ENCODE results near the gene PRDM7.
"Not testable (repeated sequence)": the region's sequence is repeated elsewhere in the genome, so short reads cannot be mapped to it uniquely, and the experiment has no call there.

The PRDM7 gene

GRCh38 chr16:90072442-90073105, 4.6 kb downstream of the PRDM7 start:
- DNase-seq (ENCODE audit: low read depth, low spot score) = no peak

- no peak for DNase-seq (ENCODE audit: low read depth, low spot score)
Observed at GRCh38 chr16:90070440-90070839, 6.7 kb downstream of the PRDM7 start.

- DNase-seq (ENCODE audit: low read depth, low spot score) = no peak
Observed at GRCh38 chr16:90061437-90061836, 15.7 kb downstream of the PRDM7 start.

- no peak for DNase-seq (ENCODE audit: low read depth, low spot score)
Observed at GRCh38 chr16:90057738-90058173, 19.4 kb downstream of the PRDM7 start.

- DNase-seq (ENCODE audit: low read depth, low spot score) = not testable (repeated sequence)
Observed at GRCh38 chr16:90056521-90056920, 20.6 kb downstream of the PRDM7 start.

- no peak for DNase-seq (ENCODE audit: low read depth, low spot score)
Observed at GRCh38 chr16:90055371-90055770, 21.8 kb downstream of the PRDM7 start.

- DNase-seq (ENCODE audit: low read depth, low spot score) = no peak
Observed at GRCh38 chr16:90054554-90054953, 22.6 kb downstream of the PRDM7 start.

DNA sequence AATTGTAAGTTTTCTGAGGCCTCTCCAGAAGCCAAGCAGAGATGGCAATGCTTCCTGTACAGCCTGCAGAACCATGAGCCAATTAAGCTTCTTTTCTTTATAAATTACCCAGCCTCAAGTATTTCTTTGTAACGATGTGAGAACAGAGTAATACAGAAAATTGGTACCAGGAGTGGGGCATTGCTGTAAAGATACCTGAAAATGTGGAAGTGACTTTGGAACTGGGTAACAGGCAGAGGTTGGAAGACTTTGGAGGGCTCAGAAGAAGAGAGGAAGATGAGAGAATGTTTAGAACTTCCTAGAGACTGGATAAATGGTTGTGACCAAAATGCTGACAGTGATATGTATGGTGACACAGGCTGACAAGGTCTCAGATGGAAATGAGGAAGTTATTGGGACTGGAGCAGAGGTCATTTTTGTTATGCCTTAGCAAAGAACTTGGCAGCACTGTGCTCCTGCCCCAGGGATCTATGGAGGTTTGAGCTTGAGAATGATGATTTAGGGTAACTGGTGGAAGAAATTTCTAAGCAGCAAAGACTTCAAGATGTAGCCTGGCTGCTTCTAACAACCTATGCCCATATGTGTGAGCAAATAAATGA, 23.1 kb downstream of the PRDM7 start:
- DNase-seq (ENCODE audit: low read depth, low spot score) = no peak

- no peak for DNase-seq (ENCODE audit: low read depth, low spot score)
Observed at GRCh38 chr16:90050969-90051368, 26.2 kb downstream of the PRDM7 start.

DNA sequence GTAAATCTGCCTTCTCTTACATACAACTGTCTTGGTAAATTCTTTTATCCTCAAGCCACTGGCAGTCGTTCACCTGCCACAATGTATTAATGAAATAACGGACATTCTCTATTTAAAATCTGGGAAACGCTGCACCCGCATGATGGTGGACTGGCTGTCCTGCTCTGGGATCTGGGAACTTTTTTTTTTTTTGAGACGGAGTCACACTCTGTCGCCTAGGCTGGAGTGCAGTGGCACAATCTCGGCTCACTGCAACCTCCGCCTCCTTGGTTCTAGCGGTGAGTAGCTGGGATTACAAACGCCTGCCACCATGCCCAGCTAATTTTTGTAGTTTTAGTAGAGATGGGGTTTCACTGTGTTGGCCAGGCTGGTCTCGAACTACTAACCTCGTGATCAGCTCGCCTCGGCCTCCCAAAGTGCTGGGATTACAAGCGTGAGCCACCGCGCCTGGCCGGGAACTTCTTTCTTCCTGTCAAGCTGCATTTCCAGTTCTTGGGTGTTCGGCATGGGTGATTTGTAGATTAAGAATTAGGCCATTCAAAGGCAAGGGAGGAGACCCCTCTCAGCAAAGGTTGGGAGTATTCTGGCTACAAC, 28.3 kb downstream of the PRDM7 start:
- DNase-seq (ENCODE audit: low read depth, low spot score) = no peak

DNA sequence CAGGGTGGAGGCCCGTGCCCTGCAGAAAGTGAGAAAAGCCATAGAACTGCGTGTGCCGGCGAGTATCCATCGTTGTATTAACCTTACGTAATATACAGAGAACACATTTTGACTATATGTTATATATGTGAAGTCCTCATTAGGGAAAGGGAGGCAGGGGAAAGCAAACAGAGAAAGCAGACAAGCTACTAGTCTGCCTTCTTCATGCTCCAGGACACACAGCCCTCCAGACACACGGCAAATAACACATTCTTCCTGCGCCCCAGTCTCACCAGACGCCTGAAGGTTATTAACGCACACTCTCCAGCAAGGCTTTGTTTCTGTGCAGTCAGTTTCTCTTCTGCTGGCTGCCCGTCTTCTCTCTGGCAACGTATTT, 28.8 kb downstream of the PRDM7 start:
- DNase-seq (ENCODE audit: low read depth, low spot score) = no peak

DNA sequence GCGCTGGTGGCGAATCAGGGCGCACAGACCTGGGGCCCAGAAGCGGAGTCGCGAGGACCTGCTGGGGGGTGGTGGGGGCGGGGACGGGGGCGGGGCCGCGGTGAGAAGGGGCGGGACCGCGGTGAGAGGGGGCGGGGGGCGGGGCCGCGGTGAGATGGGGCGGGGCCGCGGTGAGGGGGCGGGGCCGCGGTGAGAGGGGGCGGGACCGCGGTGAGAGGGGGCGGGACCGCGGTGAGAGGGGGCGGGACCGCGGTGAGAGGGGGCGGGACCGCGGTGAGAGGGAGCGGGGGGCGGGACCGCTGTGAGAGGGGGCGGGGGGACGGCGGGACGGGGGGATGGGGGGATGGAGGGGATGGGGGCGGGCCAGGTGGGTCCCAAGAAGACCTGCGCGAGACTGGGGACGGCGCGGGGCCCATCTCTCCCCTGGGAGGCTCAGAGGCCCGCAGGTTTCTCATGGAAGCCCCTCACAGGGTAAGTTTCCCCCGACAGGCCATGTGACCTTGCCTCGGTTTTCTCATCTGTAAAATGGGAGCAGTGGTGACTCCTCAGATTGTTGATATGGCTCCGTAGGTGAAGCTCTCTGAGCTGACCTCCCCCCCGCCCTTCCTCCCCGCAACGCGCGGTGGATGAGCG, 29.3 kb downstream of the PRDM7 start:
- DNase-seq (ENCODE audit: low read depth, low spot score) = no peak

DNA sequence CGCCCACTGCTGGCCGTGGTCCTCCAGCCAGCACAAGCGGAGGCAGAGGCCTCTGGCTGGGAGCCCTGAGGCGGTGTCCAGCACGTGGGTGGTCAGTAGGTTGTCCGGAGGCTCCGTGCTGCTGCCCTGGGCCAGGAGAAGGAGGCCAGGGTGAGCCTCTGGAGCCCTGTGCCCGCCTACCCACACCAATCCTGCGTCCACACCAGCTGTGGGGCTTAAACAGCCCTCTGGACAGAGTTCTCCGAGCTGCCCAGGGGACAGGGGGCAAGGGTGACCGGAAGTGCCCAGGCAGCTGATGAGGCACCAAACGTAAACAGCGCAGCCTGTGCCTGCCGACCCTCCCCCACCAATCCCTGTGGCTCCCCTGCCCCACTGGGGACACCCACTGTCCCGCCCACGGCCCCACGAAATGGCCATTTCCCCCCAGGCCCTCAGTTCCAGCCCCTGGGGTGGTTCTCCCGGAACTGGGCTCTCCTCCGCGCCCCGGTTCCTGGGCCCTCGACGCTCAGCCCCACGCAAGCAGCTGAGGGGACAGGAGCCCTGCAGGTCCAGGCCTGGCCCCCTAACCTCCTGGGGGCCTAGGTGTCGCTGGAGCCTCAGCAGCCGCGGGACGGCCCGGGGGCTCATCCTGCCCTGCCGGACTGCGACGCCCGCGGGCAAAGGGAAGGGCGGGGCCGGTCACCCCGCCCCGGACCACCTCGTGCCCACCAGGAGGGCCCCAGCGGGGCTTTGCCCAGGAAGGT, 30.0 kb downstream of the PRDM7 start:
- no peak for DNase-seq (ENCODE audit: low read depth, low spot score)

DNA sequence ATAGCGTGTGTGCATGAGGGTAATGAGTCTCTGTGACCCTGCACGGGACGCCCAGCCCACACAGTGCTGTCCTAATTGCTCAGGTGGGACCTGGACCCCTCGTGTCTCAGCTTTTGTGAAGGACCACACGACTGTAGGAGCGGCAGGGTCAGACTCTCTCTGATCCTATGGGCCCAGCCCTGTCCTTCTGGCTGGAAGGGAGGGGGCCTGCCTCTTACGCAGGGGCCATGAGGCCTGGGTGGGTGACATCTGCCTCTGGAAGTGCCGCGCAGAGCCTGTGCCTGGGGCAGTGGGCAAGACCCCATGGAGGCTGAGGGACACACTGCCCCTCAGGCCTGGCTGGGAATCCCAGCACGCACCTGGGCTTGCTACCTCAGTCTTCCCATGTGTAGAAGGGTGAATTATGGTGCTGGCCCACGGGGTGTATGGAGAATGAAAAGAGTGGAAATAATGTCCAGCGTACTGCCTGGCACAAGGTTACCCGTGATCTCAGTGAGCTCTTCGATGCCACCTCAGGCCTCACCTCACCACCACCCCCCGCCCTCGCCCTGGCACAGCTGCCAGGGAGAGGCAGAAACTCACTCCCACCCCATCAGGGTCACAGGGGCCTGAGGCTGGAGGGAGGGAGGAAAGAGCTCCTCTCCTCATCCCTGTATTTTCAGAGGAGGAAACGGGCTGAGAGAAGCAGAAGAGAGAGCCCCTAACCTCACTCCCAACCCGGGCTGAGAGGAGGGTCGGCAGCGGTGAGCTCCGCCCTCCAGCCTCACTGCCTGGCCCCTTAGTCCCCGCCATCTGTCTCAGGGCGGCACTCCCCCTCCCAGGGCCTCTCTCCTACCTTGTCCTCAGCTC, 30.8 kb downstream of the PRDM7 start:
- no peak for DNase-seq (ENCODE audit: low read depth, low spot score)

- no peak for DNase-seq (ENCODE audit: low read depth, low spot score)
Observed at GRCh38 chr16:90044111-90044551, 33.0 kb downstream of the PRDM7 start.

DNA sequence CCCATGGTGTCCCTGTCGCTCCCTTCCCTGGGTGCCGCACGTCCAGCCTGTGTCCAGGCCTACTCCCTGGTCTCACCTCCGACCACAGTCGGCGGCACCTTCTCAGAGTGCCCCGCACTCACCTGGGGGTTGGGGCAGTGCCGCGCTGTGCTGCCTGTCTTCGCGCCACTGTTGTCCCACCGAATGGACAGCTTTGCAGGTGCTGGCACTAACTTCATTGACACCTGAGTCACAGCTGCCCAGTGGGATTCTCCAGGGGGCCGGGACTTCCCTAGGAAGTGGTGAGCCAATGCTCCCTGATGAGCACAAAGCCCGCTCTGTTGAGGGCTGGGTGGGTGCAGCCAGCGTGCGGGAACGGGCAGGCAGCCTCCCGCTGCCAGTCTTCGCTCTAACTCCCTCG, 33.6 kb downstream of the PRDM7 start:
- DNase-seq (ENCODE audit: low read depth, low spot score) = no peak

GRCh38 chr16:90042946-90043514, 34.1 kb downstream of the PRDM7 start:
- DNase-seq (ENCODE audit: low read depth, low spot score) = no peak

DNA sequence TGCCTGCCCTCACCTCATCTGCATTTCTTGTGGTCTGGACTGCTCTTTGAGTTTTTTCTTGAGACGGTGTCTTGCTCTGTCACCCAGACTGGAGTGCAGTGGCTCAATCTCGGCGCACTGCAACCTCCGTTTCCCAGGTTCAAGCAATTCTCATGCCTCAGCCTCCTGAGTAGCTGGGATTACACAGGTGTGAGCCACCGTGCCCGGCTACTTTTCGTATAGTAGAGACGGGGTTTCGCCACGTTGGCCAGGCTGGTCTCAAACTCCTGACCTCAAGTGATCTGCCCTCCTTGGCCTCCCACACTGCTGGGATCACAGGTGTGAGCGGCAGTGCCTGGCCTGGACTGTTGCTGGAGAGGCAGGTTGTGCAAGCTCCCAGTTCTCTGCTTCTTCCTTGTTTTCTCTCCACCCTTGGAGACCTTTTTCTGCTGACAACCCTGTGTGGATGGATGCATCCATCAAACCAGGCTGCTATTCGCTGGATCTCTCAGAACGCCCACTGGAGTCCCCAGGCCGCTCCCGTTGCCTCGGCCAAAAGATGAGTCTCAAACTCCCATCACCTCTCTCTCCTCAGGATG, 35.1 kb downstream of the PRDM7 start:
- no peak for DNase-seq (ENCODE audit: low read depth, low spot score)

GRCh38 chr16:90040152-90041023, 36.7 kb downstream of the PRDM7 start:
- DNase-seq (ENCODE audit: low read depth, low spot score) = no peak
